NCI-H2171 treated with DMSO at 0.1 percent for 48 hours (cell line): ENCODE results near the gene SUPT4H1.

Source experiments
- DNase-seq: peaks from one replicate; lab custom pipeline; 2025; lab: John Stamatoyannopoulos, UW

Gene SUPT4H1

GRCh38 chr17:58303971-58304749 is 47.8 kb downstream of the SUPT4H1 start:
- DNase-seq: peak; percentile 98

DNA sequence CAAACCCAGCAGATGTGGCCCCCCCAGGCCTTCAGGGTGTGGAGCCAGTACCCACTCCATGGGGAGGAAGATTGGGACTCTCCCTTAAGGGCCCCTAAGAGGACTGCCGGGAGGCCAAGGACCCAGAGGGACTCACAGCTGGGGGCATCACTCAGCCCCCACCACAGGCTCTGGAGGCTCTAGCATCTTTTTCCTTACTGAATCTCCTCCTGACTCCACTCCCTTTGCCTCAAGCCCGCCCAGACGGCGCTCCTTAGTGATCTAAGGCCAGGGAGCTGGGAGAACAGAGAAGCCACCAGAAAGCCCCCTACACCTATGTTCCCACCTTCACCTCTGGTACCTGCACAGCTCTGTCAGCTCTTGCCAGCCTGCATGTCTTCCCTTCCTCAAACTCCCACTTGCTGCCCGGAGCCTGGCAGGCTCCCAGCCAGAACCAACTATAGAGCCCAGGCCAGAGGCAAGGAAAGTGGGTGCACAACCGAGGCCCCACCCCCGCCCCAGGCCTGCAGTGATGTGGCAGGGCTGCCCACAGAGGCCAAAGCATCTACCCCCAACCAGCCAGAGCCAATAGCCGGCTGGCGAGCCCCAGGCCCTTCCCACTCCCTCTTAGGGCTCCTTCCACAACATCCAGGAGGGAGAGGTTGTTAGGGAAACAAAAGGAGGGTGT is 48.9 kb downstream of the SUPT4H1 start:
- peak; percentile 26 for DNase-seq

DNA sequence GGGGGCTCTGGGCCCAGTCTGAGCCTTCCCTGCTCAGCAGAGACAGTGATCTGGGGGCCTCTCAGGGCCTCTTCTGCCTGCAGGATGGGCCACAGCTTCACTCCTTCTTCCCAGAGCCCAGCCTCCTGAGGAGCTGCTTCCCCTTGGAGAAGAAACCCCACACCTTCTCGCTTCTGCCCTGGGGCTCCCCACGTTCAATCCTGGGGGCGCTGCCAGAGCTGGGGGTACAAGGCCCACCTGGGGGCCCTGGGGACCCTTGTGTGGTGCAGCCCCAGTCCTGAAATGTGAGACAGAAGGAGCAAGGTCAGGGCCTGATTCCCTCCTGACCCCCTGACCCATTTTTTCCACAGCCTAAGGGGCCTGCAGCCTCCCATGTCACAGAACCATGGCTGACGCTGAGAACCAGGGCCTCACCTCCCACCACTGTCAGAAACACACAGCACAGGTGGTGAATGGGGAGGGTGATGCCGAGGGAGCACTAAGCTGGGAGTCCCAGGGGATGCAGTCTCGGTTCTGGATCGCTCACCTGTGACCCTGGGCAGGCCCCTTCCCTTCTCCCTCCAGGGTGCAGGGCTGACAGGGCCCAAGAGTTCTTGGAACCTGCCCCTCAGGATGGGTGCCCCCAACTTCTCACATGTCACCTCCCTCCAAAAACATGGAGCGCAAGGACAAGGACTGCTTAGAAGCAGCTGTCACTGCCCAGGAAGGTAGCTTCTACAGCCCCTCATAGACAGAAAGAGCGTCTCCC is 49.7 kb downstream of the SUPT4H1 start:
- DNase-seq: peak; percentile 50

GRCh38 chr17:58301504-58302150 is 50.4 kb downstream of the SUPT4H1 start:
- no peak for DNase-seq

DNA sequence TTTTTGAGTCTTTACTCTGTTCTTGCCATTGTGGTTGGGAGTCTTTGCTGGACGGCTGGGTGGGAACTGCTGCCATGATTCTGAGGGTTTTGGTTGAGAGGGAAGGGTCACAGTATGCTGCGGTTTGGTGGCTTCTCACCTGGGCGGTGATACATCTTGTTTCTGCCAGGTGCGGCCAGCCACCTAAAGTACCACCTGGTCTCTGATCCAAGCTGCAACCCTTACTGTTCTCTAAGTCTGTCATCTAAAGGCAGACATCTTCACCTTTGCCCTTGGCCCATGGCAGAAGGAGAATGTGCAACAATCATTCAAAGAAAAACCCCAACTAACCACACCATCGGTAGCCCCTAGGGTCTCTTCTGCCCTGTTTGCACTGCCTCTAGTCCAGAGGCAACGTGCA is 51.7 kb downstream of the SUPT4H1 start:
- no peak for DNase-seq
